Endothelial cell of umbilical vein (primary cell): ENCODE results near the gene FGD6. TPM values are rescaled to one million over a fixed set of nuclear protein-coding genes. Genes with fewer than 3 reads are reported as not detected.

ENCODE experiments used
- BruUV-seq: library from RNA; stranded (reverse); fragments of 400-500 nt; replicated peaks from 2 replicates; lab custom pipeline; 2021; lab: Mats Ljungman, UMichigan
- CTCF ChIA-PET: fragments of 300-600, 350-600 bp; sonication (Branson Sonifier 250); formaldehyde crosslinking; loops from one replicate; lab custom pipeline; 2021; ENCODE audit warnings: antibody characterized with exemption, inconsistent platforms; lab: Charles Lee
- POLR2A ChIA-PET: fragments of 300-600, 350-600 bp; sonication (Branson Sonifier 250); formaldehyde crosslinking; loops from one replicate; lab custom pipeline; 2021; ENCODE audit warnings: antibody characterized with exemption, inconsistent platforms; lab: Charles Lee
- DNase-seq: peaks from one replicate; pipeline ENCODE4 v3.0.0-alpha.2; 2011; ENCODE audit warnings: low read depth, low spot score
- FAIRE-seq: peaks from 2 replicates; lab custom pipeline; 2011; peaks lifted over from hg19 to GRCh38; lab: Jason Lieb, UNC
- H2AFZ ChIP-seq: 2 replicates; pipeline ENCODE4 v1.6.0; 2012; ENCODE audit warnings: low read depth, low read length, control low read depth, inconsistent platforms
- H3K27ac ChIP-seq: 2 replicates; pipeline ENCODE4 v1.5.1; 2011; ENCODE audit warnings: low read depth, mild to moderate bottlenecking, control low read depth, low read length, moderate library complexity; ENCODE audit not compliant: insufficient read depth
- H3K27me3 ChIP-seq, 2 experiments: 2 replicates each; pipeline versions ENCODE4 v1.6.0 to v1.6.1; 2011; ENCODE audit warnings: low read length in 2 of 2, mixed read lengths in 1 of 2; ENCODE audit not compliant: control insufficient read depth in 2 of 2, insufficient read depth in 2 of 2
- H3K36me3 ChIP-seq, 2 experiments: 2 replicates in 1 of 2; 3 replicates in 1 of 2; pipeline ENCODE4 v1.5.1; 2011; ENCODE audit warnings: low read length in 2 of 2, mild to moderate bottlenecking in 1 of 2, moderate library complexity in 1 of 2; ENCODE audit not compliant: control insufficient read depth in 2 of 2, insufficient read depth in 2 of 2; ENCODE audit errors: extremely low read depth in 1 of 2
- H3K4me1 ChIP-seq: 3 replicates; pipeline ENCODE4 v1.5.1; 2011; ENCODE audit warnings: mild to moderate bottlenecking, low read length; ENCODE audit not compliant: control insufficient read depth, insufficient read depth; ENCODE audit errors: extremely low read depth
- H3K4me2 ChIP-seq: 2 replicates; pipeline ENCODE4 v1.6.1; 2011; ENCODE audit warnings: low read length, control low read depth, mixed read lengths; ENCODE audit not compliant: insufficient read depth
- H3K4me3 ChIP-seq, 3 experiments: fragments of 200-600 bp in 1 of 3; sonication (generic), shearing (Covaris generic) in 1 of 3; replicated peaks in 1 of 3; 2 replicates each; pipeline ENCODE4 v1.5.1; 2011 to 2016; ENCODE audit warnings: control low read depth in 3 of 3, low read length in 3 of 3, mild to moderate bottlenecking in 2 of 3, inconsistent platforms in 1 of 3, low read depth in 1 of 3, moderate library complexity in 1 of 3; ENCODE audit not compliant: insufficient read depth in 1 of 3
- H3K79me2 ChIP-seq: 2 replicates; pipeline ENCODE4 v1.6.0; 2012; ENCODE audit warnings: low read length, inconsistent platforms; ENCODE audit not compliant: control insufficient read depth, insufficient read depth
- H3K9ac ChIP-seq: replicated peaks from 2 replicates; pipeline ENCODE3; 2011; ENCODE audit warnings: low read length, control low read depth; ENCODE audit not compliant: insufficient read depth; ENCODE audit errors: extremely low read depth
- H3K9me1 ChIP-seq: replicated peaks from 3 replicates; pipeline ENCODE4 v1.6.0; 2011; ENCODE audit warnings: mild to moderate bottlenecking, low read length; ENCODE audit not compliant: control insufficient read depth, insufficient read depth; ENCODE audit errors: extremely low read depth
- H3K9me3 ChIP-seq: replicated peaks from 2 replicates; pipeline ENCODE4 v1.5.1; 2012; ENCODE audit warnings: low read length, inconsistent platforms; ENCODE audit not compliant: control insufficient read depth, insufficient read depth
- H4K20me1 ChIP-seq: replicated peaks from 2 replicates; pipeline ENCODE3; 2011; ENCODE audit warnings: mild to moderate bottlenecking, low read length; ENCODE audit not compliant: control insufficient read depth, insufficient read depth; ENCODE audit errors: extremely low read depth
- EZH2 ChIP-seq: IDR thresholded peaks from 2 replicates; pipeline ENCODE4 v1.6.1; 2012; ENCODE audit warnings: borderline replicate concordance, low read depth, mild to moderate bottlenecking, moderate library complexity, low read length, inconsistent platforms; ENCODE audit not compliant: severe bottlenecking
- FOS ChIP-seq: IDR thresholded peaks from 2 replicates; pipeline ENCODE4 v1.6.1; 2011; ENCODE audit warnings: mild to moderate bottlenecking, low read length, moderate library complexity, borderline replicate concordance; ENCODE audit not compliant: insufficient read depth
- GATA2 ChIP-seq: IDR thresholded peaks from 2 replicates; pipeline ENCODE4 v1.7.0; 2011; ENCODE audit warnings: low read depth, mild to moderate bottlenecking, moderate library complexity, mixed read lengths, low read length; ENCODE audit not compliant: insufficient read length, insufficient read depth
- JUN ChIP-seq: IDR thresholded peaks from 2 replicates; pipeline ENCODE4 v1.6.1; 2011; ENCODE audit warnings: borderline replicate concordance, low read depth; ENCODE audit not compliant: insufficient read length, insufficient read depth
- MYC ChIP-seq: IDR thresholded peaks from one replicate; pipeline ENCODE4 v1.6.1; 2011; ENCODE audit warnings: mild to moderate bottlenecking, low read depth, low read length
- POLR2A ChIP-seq: IDR thresholded peaks from 2 replicates; pipeline ENCODE4 v1.6.1; 2012; ENCODE audit warnings: low read depth, mild to moderate bottlenecking, control low read depth, low read length
- POLR2AphosphoS5 ChIP-seq: IDR thresholded peaks from 2 replicates; pipeline ENCODE4 v1.6.1; 2012; ENCODE audit warnings: low read depth, mild to moderate bottlenecking, control low read depth, low read length, moderate library complexity; ENCODE audit not compliant: insufficient read depth
- dilution Hi-C: fragments of 300-500 bp; cut with MboI; formaldehyde crosslinking; loops from one replicate; pipeline ENCODE4 v1.15.0; 2019; ENCODE audit warnings: low sequenced_read_pairs; ENCODE audit not compliant: extremely low pct_ligation_motif_present
- intact Hi-C: fragments of 100-400 bp; cut with micrococcal nuclease; formaldehyde crosslinking; loops from one replicate; pipeline ENCODE4 v1.10.0; 2022
- polyA plus RNA-seq, 4 experiments: library from polyadenylated mRNA; depleted of rRNA in 3 of 4; stranded (reverse) in 3 of 4; unstranded in 1 of 4; fragments of >200 nt; gene quantifications; 2 replicates each; pipeline versions ENCODE4 v1.2.1 to v1.2.3, GENCODE V29; 2011 to 2012; ENCODE audit warnings: missing spikeins in 1 of 4
- total RNA-seq: library from RNA; stranded (reverse); gene quantifications from 2 replicates; pipeline ENCODE4 v1.2.3, GENCODE V29; 2021
- TF ChIP-seq, protein P1 (sequence below), 2 donors: IDR thresholded peaks; 1 replicate in 1 of 2; 2 replicates in 1 of 2; pipeline ENCODE4 v1.5.1; 2011; ENCODE audit warnings: low read length in 2 of 2, mild to moderate bottlenecking in 2 of 2, moderate library complexity in 2 of 2, control low read depth in 1 of 2, inconsistent platforms in 1 of 2, low read depth in 1 of 2; ENCODE audit not compliant: insufficient read depth in 1 of 2; ENCODE audit errors: extremely low read depth in 1 of 2
- TF ChIP-seq, protein P2 (sequence below): IDR thresholded peaks from 2 replicates; pipeline ENCODE4 v1.6.1; 2011; ENCODE audit not compliant: insufficient read depth, insufficient read length

The FGD6 gene
- total and polyA plus RNA-seq, 2 donors (not counting 3 experiments of a cell fraction or from before 2014, with no cell fraction given) = 5.9 to 14.0 TPM

DNA sequence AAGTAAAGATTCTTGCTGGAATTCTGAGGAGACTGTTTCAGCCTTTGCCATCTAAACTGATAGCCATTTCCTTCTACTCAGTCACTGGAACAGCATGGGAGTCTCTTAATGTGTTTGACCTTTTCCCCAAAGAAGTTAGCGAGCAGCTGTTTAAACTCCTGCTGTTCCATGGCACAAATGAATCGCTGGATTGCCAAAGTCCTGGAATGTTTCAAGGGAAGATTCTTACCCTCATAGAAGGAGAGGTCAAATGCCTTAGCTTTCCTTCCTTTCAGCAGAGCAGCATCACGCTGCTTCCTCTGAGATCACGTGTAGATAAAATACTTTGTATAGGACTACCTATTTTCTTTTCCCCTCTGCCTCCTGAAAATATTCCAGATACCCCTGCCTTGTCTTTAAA, 133.3 kb downstream of the FGD6 start:
- no peak overlapping the region for H3K4me3 ChIP-seq
- FAIRE-seq (peak; percentile 59), DNase-seq (peak; percentile 76)
- no peak overlapping the region for H3K27ac ChIP-seq
- H3K79me2 ChIP-seq = no peaks in the 10 kb centered on the region
- H3K9me1 ChIP-seq = no peaks in the 10 kb centered on the region
- H3K36me3 ChIP-seq = peaks cover 3 to 4% of the 10 kb centered on the region in 2 experiments
- BruUV-seq = no TSS peak
- TF ChIP-seq, protein P1, sequence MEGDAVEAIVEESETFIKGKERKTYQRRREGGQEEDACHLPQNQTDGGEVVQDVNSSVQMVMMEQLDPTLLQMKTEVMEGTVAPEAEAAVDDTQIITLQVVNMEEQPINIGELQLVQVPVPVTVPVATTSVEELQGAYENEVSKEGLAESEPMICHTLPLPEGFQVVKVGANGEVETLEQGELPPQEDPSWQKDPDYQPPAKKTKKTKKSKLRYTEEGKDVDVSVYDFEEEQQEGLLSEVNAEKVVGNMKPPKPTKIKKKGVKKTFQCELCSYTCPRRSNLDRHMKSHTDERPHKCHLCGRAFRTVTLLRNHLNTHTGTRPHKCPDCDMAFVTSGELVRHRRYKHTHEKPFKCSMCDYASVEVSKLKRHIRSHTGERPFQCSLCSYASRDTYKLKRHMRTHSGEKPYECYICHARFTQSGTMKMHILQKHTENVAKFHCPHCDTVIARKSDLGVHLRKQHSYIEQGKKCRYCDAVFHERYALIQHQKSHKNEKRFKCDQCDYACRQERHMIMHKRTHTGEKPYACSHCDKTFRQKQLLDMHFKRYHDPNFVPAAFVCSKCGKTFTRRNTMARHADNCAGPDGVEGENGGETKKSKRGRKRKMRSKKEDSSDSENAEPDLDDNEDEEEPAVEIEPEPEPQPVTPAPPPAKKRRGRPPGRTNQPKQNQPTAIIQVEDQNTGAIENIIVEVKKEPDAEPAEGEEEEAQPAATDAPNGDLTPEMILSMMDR (IDR thresholded peaks at IDR 0.05; ENCODE audit: extremely low read depth in 1 of 2, insufficient read depth in 1 of 2, low read depth in 1 of 2, low read length in 2 of 2) = no peak
- TF ChIP-seq, protein P2, sequence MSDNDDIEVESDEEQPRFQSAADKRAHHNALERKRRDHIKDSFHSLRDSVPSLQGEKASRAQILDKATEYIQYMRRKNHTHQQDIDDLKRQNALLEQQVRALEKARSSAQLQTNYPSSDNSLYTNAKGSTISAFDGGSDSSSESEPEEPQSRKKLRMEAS = peak; percentile 61
- TF ChIP-seq EZH2 (no peak), GATA2 (peak; percentile 62), MYC (no peak), POLR2A (no peak), FOS (no peak), JUN (no peak), POLR2AphosphoS5 (peak; percentile 32)
- no peaks in the 10 kb centered on the region for H3K9me3 ChIP-seq
- H2AFZ ChIP-seq = peak overlapping the region; percentile 59
- peak overlapping the region; percentile 40 for H3K4me2 ChIP-seq
- intact Hi-C loops (no loop called here), dilution Hi-C loops (no loop called here)
- no peaks in the 10 kb centered on the region for H4K20me1 ChIP-seq
- CTCF ChIA-PET = interaction anchor here (0.6 to 3.9 kb wide), 9 partner anchors 10 to 451 kb away, joined by 3 to 21 read pairs (median 3); partner anchors contain the start of genes FGD6, NR2C1 and VEZT
- peaks cover 14% of the 10 kb centered on the region for H3K4me1 ChIP-seq
- peak overlapping the region; percentile 0 for H3K9ac ChIP-seq
- POLR2A ChIA-PET = no interaction called here
- H3K27me3 ChIP-seq = no peaks in the 10 kb centered on the region
